Myocyte (in vitro differentiated cells): ENCODE measurements around the gene IQSEC1. TPM values are rescaled to one million over a fixed set of nuclear protein-coding genes. Genes with fewer than 3 reads are reported as not detected.

Experiments used
- DNase-seq: peaks from one replicate; pipeline ENCODE4 v3.0.0-alpha.2; 2012; ENCODE audit warnings: low read depth
- total RNA-seq: library from RNA; depleted of rRNA; stranded (reverse); fragments of >200 nt; gene quantifications from 2 replicates; pipeline ENCODE4 v1.2.3, GENCODE V29; 2014

IQSEC1 gene
- total RNA-seq, 1 donor from 2014 or later: 15.6 TPM

GRCh38 chr3:12986521-12986920 lies 86.7 kb downstream of the IQSEC1 start:
- no peak for DNase-seq

GRCh38 chr3:12986031-12986430 lies 87.2 kb downstream of the IQSEC1 start:
- DNase-seq: no peak

GRCh38 chr3:12985148-12985547 lies 88.1 kb downstream of the IQSEC1 start:
- peak; percentile 50 for DNase-seq

GRCh38 chr3:12984023-12984823 lies 89.0 kb downstream of the IQSEC1 start:
- peak; percentile 83 for DNase-seq

GRCh38 chr3:12983319-12983718 lies 89.9 kb downstream of the IQSEC1 start:
- peak; percentile 73 for DNase-seq

- DNase-seq: no peak
Measured at GRCh38 chr3:12982619-12983101, 90.6 kb downstream of the IQSEC1 start.

- no peak for DNase-seq
Measured at GRCh38 chr3:12981306-12982275, 91.6 kb downstream of the IQSEC1 start.

- DNase-seq: no peak
Measured at GRCh38 chr3:12980596-12981290, 92.5 kb downstream of the IQSEC1 start.

GRCh38 chr3:12979947-12980487 lies 93.2 kb downstream of the IQSEC1 start:
- no peak for DNase-seq

GRCh38 chr3:12979151-12979946 lies 93.9 kb downstream of the IQSEC1 start:
- no peak for DNase-seq

- DNase-seq: no peak
Measured at GRCh38 chr3:12978682-12979081, 94.5 kb downstream of the IQSEC1 start.

- DNase-seq: no peak
Measured at GRCh38 chr3:12977117-12977808, 96.0 kb downstream of the IQSEC1 start.

GRCh38 chr3:12975748-12976522 lies 97.3 kb downstream of the IQSEC1 start:
- DNase-seq: no peak

- peak; percentile 39 for DNase-seq
Measured at GRCh38 chr3:12974819-12975218, 98.4 kb downstream of the IQSEC1 start.

GRCh38 chr3:12974334-12974733 lies 98.9 kb downstream of the IQSEC1 start:
- DNase-seq: peak; percentile 22

GRCh38 chr3:12973827-12974226 lies 99.4 kb downstream of the IQSEC1 start:
- DNase-seq: peak; percentile 91

- peak; percentile 87 for DNase-seq
Measured at GRCh38 chr3:12972781-12973702, 100.2 kb downstream of the IQSEC1 start.

GRCh38 chr3:12972043-12972442 lies 101.2 kb downstream of the IQSEC1 start:
- DNase-seq: no peak
